GM12878 (cell line): ENCODE data around the gene MAN2A1. TPM values are rescaled to one million over a fixed set of nuclear protein-coding genes. Genes with fewer than 3 reads are reported as not detected.

Experiments used
- BMI1 ChIP-seq: fragments of 450-650 bp; IDR thresholded peaks from 2 replicates; pipeline ENCODE4 v1.6.1; 2016; ENCODE audit warnings: mild to moderate bottlenecking, moderate library complexity, borderline replicate concordance
- CREM ChIP-seq: IDR thresholded peaks from 2 replicates; pipeline ENCODE4 v1.6.1; 2014; ENCODE audit warnings: antibody characterized with exemption, low read depth
- HDAC2 ChIP-seq: fragments of 200-600 bp; sonication (generic); IDR thresholded peaks from 2 replicates; pipeline ENCODE4 v1.6.1; 2017
- KDM1A ChIP-seq: fragments of 200-600 bp; sonication (generic); IDR thresholded peaks from 2 replicates; pipeline ENCODE4 v1.6.1; 2016; ENCODE audit warnings: borderline replicate concordance
- MTA2 ChIP-seq: fragments of 450-650 bp; IDR thresholded peaks from 2 replicates; pipeline ENCODE4 v1.6.1; 2016; ENCODE audit warnings: low read depth, mild to moderate bottlenecking, moderate library complexity
- RAD21 ChIP-seq: IDR thresholded peaks from 2 replicates; pipeline ENCODE4 v1.6.1; 2011; ENCODE audit warnings: mild to moderate bottlenecking, low read depth, low read length, moderate library complexity; ENCODE audit not compliant: insufficient read depth
- RAD51 ChIP-seq: fragments of 450-650 bp; IDR thresholded peaks from 2 replicates; pipeline ENCODE4 v1.6.1; 2016; ENCODE audit warnings: moderate library complexity, mild to moderate bottlenecking, inconsistent platforms
- SUPT20H ChIP-seq: IDR thresholded peaks from 2 replicates; pipeline ENCODE4 v1.6.1; 2011; ENCODE audit warnings: low read depth, mild to moderate bottlenecking, low read length, moderate library complexity, borderline replicate concordance; ENCODE audit not compliant: control insufficient read depth
- ZNF384 ChIP-seq: IDR thresholded peaks from 2 replicates; pipeline ENCODE4 v1.6.1; 2012; ENCODE audit warnings: low read depth, mild to moderate bottlenecking, low read length, improper control_type of control experiment, borderline replicate concordance
- polyA plus RNA-seq, 11 experiments: library from polyadenylated mRNA; depleted of rRNA in 4 of 11; unstranded in 6 of 11; stranded (reverse) in 5 of 11; fragments of >200 nt; fragmentation: Nextera tagmentation in 4 of 11; fragmentation: Illumina TruSeq in 1 of 11; extraction: Ambion mirVana in 4 of 11; extraction: Trizol in 1 of 11; gene quantifications; 1 replicate in 1 of 11; 2 replicates in 10 of 11; pipeline versions ENCODE4 v1.2.1 to v1.2.3, GENCODE V29; 2011 to 2016; ENCODE audit warnings: inconsistent platforms in 2 of 11, missing spikeins in 2 of 11, low read depth in 1 of 11
- total RNA-seq, 4 experiments: library from RNA; depleted of rRNA in 3 of 4; stranded (reverse); fragments of >200 nt in 3 of 4; fragmentation: Illumina TruSeq in 1 of 4; extraction: Trizol in 1 of 4; gene quantifications; 2 replicates each; pipeline versions ENCODE4 v1.2.1 to v1.2.3, GENCODE V29; 2013 to 2021
- TF ChIP-seq, protein P1 (sequence below): fragments of 450-650 bp; IDR thresholded peaks from 2 replicates; pipeline ENCODE4 v1.6.1; 2016; ENCODE audit warnings: mild to moderate bottlenecking, moderate library complexity, borderline replicate concordance
- TF ChIP-seq, protein P2 (sequence below): fragments of 450-650 bp; IDR thresholded peaks from 2 replicates; pipeline ENCODE4 v1.6.1; 2017; ENCODE audit warnings: low read depth, mild to moderate bottlenecking, moderate library complexity
- TF ChIP-seq, protein P3 (sequence below): IDR thresholded peaks from 2 replicates; pipeline ENCODE4 v1.6.1; 2012; ENCODE audit warnings: low read depth, low read length, improper control_type of control experiment
- TF ChIP-seq, protein P4 (sequence below): fragments of 450-650 bp; conservative IDR thresholded peaks from 2 replicates; pipeline ENCODE4 v1.6.1; 2017; ENCODE audit warnings: mild to moderate bottlenecking, moderate library complexity
- TF ChIP-seq, protein P5 (sequence below): fragments of 450-650 bp; IDR thresholded peaks from 2 replicates; pipeline ENCODE4 v1.6.1; 2017; ENCODE audit warnings: antibody characterized with exemption, mild to moderate bottlenecking, moderate library complexity
- TF ChIP-seq, protein P6 (sequence below): fragments of 150-350 bp; IDR thresholded peaks from 2 replicates; pipeline ENCODE4 v1.6.1; 2014; ENCODE audit warnings: mild to moderate bottlenecking, low read depth, low read length

Gene MAN2A1
- total and polyA plus RNA-seq, 10 of the 15 experiments (the other 5 are each of a cell fraction or from before 2014, with no cell fraction given), result 4.2 to 27.9 (median 10.5) TPM

DNA sequence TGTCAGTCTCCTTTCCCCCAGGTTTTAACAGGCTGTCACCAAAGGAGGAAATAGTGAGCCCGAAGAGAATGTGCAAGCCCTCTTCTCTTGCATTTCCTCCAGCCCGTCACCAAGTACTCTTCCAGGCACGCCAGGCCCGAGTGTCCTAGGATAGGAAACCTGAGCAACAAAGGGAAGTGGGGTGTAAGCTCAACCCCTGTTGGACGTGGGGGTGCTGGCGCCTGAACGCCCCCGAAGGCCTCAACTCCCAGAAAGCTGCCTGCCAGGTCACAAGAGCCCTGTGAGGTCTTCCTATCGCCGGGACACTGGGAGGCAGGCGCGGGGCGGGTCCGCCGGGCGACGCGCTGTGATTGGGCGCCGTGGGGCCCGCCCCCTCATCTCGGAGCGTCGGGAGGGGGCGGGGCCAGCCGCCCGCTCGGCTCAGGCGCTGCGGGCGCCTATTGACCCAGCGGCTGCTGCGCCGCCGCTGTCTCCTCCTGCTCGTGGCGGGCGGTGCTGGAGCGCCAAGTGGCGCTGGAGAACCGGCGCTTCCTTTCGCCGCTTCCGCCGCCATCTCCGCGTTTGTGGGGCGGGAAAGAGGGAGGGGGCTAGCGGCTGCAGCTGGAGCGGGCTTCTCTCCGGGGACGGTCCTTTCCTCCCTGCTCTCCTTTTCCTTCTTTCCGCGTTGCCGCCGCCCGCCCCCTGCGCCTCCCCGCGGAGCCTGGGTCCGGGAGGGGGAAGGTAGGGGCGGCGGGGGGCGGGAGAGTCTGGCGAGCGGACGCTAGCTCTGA lies 572 bp upstream of the MAN2A1 start (continued):
- TF ChIP-seq, protein P1, sequence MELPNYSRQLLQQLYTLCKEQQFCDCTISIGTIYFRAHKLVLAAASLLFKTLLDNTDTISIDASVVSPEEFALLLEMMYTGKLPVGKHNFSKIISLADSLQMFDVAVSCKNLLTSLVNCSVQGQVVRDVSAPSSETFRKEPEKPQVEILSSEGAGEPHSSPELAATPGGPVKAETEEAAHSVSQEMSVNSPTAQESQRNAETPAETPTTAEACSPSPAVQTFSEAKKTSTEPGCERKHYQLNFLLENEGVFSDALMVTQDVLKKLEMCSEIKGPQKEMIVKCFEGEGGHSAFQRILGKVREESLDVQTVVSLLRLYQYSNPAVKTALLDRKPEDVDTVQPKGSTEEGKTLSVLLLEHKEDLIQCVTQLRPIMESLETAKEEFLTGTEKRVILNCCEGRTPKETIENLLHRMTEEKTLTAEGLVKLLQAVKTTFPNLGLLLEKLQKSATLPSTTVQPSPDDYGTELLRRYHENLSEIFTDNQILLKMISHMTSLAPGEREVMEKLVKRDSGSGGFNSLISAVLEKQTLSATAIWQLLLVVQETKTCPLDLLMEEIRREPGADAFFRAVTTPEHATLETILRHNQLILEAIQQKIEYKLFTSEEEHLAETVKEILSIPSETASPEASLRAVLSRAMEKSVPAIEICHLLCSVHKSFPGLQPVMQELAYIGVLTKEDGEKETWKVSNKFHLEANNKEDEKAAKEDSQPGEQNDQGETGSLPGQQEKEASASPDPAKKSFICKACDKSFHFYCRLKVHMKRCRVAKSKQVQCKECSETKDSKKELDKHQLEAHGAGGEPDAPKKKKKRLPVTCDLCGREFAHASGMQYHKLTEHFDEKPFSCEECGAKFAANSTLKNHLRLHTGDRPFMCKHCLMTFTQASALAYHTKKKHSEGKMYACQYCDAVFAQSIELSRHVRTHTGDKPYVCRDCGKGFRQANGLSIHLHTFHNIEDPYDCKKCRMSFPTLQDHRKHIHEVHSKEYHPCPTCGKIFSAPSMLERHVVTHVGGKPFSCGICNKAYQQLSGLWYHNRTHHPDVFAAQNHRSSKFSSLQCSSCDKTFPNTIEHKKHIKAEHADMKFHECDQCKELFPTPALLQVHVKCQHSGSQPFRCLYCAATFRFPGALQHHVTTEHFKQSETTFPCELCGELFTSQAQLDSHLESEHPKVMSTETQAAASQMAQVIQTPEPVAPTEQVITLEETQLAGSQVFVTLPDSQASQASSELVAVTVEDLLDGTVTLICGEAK, result no peak
- TF ChIP-seq, protein P2, sequence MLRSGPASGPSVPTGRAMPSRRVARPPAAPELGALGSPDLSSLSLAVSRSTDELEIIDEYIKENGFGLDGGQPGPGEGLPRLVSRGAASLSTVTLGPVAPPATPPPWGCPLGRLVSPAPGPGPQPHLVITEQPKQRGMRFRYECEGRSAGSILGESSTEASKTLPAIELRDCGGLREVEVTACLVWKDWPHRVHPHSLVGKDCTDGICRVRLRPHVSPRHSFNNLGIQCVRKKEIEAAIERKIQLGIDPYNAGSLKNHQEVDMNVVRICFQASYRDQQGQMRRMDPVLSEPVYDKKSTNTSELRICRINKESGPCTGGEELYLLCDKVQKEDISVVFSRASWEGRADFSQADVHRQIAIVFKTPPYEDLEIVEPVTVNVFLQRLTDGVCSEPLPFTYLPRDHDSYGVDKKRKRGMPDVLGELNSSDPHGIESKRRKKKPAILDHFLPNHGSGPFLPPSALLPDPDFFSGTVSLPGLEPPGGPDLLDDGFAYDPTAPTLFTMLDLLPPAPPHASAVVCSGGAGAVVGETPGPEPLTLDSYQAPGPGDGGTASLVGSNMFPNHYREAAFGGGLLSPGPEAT, result peak; percentile 43; the same call in 1 of the 2 replicates
- TF ChIP-seq HDAC2, result no peak
- TF ChIP-seq KDM1A, result no peak
- TF ChIP-seq BMI1, result no peak
- no peak for TF ChIP-seq ZNF384
- no peak for TF ChIP-seq MTA2
- TF ChIP-seq, protein P3, sequence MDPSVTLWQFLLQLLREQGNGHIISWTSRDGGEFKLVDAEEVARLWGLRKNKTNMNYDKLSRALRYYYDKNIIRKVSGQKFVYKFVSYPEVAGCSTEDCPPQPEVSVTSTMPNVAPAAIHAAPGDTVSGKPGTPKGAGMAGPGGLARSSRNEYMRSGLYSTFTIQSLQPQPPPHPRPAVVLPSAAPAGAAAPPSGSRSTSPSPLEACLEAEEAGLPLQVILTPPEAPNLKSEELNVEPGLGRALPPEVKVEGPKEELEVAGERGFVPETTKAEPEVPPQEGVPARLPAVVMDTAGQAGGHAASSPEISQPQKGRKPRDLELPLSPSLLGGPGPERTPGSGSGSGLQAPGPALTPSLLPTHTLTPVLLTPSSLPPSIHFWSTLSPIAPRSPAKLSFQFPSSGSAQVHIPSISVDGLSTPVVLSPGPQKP, result peak; percentile 57; the same call in 1 of the 2 replicates
- TF ChIP-seq SUPT20H, result no peak
- TF ChIP-seq, protein P4, sequence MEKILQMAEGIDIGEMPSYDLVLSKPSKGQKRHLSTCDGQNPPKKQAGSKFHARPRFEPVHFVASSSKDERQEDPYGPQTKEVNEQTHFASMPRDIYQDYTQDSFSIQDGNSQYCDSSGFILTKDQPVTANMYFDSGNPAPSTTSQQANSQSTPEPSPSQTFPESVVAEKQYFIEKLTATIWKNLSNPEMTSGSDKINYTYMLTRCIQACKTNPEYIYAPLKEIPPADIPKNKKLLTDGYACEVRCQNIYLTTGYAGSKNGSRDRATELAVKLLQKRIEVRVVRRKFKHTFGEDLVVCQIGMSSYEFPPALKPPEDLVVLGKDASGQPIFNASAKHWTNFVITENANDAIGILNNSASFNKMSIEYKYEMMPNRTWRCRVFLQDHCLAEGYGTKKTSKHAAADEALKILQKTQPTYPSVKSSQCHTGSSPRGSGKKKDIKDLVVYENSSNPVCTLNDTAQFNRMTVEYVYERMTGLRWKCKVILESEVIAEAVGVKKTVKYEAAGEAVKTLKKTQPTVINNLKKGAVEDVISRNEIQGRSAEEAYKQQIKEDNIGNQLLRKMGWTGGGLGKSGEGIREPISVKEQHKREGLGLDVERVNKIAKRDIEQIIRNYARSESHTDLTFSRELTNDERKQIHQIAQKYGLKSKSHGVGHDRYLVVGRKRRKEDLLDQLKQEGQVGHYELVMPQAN, result peak; percentile 39; the same call in 1 of the 2 replicates
- no peak for TF ChIP-seq RAD51
- TF ChIP-seq, protein P5, sequence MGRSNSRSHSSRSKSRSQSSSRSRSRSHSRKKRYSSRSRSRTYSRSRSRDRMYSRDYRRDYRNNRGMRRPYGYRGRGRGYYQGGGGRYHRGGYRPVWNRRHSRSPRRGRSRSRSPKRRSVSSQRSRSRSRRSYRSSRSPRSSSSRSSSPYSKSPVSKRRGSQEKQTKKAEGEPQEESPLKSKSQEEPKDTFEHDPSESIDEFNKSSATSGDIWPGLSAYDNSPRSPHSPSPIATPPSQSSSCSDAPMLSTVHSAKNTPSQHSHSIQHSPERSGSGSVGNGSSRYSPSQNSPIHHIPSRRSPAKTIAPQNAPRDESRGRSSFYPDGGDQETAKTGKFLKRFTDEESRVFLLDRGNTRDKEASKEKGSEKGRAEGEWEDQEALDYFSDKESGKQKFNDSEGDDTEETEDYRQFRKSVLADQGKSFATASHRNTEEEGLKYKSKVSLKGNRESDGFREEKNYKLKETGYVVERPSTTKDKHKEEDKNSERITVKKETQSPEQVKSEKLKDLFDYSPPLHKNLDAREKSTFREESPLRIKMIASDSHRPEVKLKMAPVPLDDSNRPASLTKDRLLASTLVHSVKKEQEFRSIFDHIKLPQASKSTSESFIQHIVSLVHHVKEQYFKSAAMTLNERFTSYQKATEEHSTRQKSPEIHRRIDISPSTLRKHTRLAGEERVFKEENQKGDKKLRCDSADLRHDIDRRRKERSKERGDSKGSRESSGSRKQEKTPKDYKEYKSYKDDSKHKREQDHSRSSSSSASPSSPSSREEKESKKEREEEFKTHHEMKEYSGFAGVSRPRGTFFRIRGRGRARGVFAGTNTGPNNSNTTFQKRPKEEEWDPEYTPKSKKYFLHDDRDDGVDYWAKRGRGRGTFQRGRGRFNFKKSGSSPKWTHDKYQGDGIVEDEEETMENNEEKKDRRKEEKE, result no peak
- peak; percentile 11; the same call in 1 of the 2 replicates for TF ChIP-seq CREM
- TF ChIP-seq, protein P6, sequence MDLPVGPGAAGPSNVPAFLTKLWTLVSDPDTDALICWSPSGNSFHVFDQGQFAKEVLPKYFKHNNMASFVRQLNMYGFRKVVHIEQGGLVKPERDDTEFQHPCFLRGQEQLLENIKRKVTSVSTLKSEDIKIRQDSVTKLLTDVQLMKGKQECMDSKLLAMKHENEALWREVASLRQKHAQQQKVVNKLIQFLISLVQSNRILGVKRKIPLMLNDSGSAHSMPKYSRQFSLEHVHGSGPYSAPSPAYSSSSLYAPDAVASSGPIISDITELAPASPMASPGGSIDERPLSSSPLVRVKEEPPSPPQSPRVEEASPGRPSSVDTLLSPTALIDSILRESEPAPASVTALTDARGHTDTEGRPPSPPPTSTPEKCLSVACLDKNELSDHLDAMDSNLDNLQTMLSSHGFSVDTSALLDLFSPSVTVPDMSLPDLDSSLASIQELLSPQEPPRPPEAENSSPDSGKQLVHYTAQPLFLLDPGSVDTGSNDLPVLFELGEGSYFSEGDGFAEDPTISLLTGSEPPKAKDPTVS, result no peak
- no peak for TF ChIP-seq RAD21
